ENCODE results near the gene FAM149A.

GRCh38 chr4:186169333-186169944 is 64.9 kb downstream of the FAM149A start:
- TF ChIP-seq CTCF (optimal IDR thresholded peaks at IDR 0.05 in 1 of 3, IDR thresholded peaks at IDR 0.05 in 1 of 3, conservative IDR thresholded peaks at IDR 0.05 in 1 of 3; ENCODE audit: extremely low read depth in 1 of 3, insufficient read depth in 2 of 3, low read length in 3 of 3) (no peak), EZH2 (IDR thresholded peaks at IDR 0.05; ENCODE audit: low read length) (no peak)

Measured in keratinocyte (primary cell).